Activated gamma-delta T cell (primary cell): ENCODE results near the gene ZNF423.

Experiments used
- DNase-seq: peaks from one replicate; lab custom pipeline; 2025; lab: John Stamatoyannopoulos, UW

Gene ZNF423

GRCh38 chr16:49556606-49557446 lies 299.1 kb downstream of the ZNF423 start:
- no peak for DNase-seq

- no peak for DNase-seq
These were observed 299.7 kb downstream of the ZNF423 start for GRCh38 chr16:49556249-49556605.

- DNase-seq, result no peak
These were observed 301.2 kb downstream of the ZNF423 start for GRCh38 chr16:49554681-49555080.

- DNase-seq, result no peak
These were observed 303.5 kb downstream of the ZNF423 start for GRCh38 chr16:49552313-49552928.

DNA sequence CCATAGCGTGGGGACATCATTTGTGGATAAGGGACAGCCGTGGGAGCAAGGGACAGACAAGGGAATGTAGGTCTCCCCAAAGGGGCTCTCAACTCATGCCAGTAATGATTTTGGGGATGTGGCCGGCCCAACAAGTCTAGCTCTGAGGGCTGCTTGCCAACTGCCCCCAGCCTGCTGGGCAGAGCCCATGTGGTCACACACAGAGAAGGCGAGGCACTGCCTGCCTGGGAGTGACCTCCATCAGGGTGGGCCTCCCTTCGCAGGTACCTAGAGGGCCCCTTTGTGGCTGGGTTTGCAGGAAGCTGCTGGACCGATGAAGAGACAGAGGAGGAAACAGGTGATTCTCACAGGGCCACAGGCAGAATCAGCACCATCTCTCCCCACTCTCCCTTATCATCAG lies 305.2 kb downstream of the ZNF423 start:
- DNase-seq, result no peak

DNA sequence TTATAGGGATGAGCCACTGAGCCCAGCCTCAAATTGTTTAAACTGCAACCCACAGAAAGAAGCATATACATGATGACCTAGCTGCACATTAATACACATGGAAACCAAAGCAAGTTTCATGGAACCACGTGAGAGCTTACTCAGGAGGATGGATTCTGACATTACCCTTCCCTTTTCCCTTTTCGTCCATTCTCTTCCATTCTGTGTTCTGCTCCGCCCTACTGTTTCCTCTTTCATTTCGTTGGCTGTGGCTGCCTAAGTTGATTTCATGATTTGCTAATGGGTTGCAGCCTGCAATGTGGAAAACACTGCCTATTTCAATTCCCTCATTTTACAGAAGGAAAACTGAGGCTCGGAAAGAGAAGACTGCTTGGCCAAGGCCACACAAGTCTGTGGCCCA lies 305.8 kb downstream of the ZNF423 start:
- no peak for DNase-seq

- DNase-seq, result no peak
These were observed 307.5 kb downstream of the ZNF423 start for GRCh38 chr16:49548325-49548970.

- DNase-seq, result no peak
These were observed 308.5 kb downstream of the ZNF423 start for GRCh38 chr16:49547448-49547847.

GRCh38 chr16:49546735-49547134 lies 309.2 kb downstream of the ZNF423 start:
- DNase-seq, result no peak

DNA sequence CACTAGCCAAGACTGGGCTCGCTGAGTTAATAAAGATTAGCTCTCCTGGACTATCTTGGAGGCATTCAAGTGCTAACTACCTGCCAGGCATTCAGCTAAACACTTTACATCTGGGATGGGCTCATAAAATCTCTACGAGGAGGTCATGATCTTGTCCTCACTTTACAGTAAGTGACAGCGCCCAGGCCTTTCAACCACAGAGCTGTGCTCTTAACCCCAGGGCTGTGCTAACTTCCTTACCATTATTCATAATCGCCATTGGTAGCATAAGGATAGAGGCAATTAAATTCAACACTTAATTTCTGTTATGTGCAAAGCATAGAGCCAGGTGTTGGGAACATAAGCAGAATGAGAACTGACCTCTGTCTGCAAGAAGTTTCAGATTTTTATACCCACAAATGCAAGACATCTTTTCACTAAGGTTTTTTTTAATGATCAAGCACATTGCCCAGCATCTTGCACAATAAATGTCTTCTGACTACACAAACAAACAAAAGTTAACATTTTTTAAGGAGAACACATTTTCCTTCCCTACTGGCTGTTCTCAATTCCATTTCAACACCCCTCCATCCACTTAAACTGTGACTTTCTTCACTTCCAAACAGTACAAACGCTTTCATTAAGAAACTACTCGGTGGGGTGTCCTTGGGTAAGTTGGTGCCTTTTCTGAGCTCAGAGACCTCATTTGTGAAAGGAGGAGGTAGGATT lies 310.0 kb downstream of the ZNF423 start:
- no peak for DNase-seq

GRCh38 chr16:49545243-49545642 lies 310.7 kb downstream of the ZNF423 start:
- DNase-seq, result no peak

DNA sequence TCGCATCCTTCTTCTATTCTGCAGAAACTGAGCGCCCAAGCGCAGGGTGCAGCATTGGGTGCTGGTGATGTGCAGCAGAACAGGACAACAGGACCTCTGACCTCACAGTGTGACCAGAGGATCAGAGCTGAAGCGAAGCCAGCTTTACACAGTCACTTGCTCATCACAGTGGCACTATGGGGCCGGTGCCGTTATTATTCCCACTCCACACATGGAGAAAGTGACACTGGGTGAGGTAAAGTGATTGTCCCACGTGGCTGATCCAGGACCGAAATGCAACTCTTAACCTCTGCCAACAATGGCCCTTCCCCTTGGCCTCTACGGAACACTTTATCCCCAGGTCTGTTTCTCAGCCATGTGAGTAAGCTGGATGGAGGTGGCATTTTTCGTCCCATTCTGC lies 311.1 kb downstream of the ZNF423 start:
- DNase-seq, result no peak

DNA sequence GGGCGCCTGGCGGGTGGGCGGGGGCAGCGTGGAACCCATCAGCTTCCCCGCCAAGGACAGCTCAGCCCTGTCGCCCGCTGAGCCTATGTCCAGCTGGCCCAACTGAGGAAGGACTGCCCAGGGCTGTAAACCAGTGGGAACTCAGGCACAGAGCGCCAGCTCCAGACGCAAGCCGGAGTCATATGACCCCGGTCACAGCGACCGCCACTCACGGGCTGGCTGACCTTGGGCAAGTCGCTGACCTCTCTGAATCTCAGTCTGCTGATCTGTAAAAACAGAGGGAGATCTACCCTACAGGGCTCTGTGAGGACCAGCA lies 312.3 kb downstream of the ZNF423 start:
- no peak for DNase-seq

DNA sequence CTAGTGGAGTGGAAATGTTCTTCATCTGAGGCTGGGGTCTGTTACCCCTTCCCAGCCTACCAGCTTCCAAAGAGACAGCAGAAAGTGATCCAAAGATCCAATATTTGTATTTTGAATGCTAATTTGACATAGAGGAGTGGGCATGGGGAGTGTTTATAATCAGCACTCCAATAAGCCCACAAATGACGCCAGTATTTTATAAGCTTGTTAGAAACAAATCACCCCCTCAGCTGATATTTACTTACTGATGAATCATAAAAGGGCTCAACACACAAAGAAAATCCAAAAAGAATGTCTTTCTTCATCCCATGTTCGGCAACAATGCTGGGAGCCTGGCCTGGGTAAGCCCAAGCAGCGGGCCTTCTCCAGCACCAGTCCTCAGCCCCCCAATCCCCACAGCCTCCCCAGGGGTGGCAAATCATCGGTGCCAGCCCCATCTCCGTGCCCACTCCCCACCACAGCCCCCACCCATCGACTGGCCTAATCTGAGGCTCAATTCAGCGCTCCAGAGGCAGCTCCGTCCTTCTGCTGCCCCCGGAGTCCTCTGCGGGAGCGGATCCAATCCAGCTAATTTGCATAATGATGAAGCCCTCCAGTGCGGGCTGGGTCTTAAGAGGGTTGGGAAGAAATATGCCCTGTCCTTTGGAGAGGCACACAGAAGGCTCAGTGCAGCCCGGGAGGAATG lies 312.8 kb downstream of the ZNF423 start:
- no peak for DNase-seq

- no peak for DNase-seq
These were observed 313.5 kb downstream of the ZNF423 start for GRCh38 chr16:49542391-49542891.

- DNase-seq, result no peak
These were observed 315.1 kb downstream of the ZNF423 start for GRCh38 chr16:49540836-49541235.

- DNase-seq, result no peak
These were observed 316.2 kb downstream of the ZNF423 start for GRCh38 chr16:49539758-49540157.

GRCh38 chr16:49537924-49538459 lies 317.9 kb downstream of the ZNF423 start:
- no peak for DNase-seq

DNA sequence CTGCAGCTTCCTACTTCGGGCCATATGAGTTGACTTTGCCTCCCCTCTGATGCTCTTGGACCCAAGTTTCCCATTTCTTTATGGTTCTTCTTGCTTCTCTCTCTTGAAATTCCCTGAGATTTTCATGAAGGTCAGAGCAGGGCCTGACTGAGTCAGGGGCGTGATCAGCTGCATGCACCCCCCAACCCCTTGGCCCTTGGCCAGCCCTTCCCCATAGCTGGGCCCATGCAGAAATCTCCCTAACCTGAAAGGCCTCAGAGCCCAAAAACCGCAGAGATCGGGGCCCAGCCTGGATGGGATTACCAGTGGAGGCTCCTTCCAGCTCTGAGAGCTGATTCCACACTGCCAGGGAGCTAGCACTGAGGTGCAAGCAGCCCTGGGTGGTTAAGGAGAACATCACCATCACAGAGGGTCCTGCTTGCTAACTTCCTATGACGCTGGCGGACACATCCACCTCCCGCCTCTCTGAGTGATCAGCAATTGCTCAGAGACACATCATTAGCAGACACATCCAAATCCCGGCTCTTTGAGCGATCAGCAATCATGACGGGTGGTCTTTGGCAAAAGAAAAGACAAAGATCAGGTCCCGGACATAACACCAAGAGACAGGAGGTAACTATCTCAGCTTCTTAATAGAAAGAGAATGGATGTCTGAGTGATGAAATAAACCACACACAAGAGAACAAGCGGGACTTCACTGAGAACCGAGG lies 320.9 kb downstream of the ZNF423 start:
- no peak for DNase-seq

DNA sequence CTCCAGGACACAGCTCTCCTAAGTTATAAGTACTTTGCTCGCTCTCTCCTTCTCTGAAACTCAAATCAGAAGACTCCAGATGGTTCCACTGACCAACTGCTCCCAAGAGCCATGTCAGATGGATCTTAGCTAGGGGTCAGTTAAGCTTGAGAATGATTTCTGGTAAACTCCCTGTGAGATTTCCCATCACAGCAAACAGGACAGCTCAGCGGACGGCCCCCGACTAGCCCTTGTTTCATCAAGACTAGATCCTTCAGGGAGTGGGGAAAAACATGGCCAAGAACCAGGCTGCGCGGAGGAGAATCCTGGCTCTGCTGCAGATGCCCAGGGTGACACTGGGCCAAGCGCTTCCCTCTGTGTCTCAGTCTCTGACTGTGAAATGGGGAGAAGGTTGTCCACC lies 322.5 kb downstream of the ZNF423 start:
- no peak for DNase-seq

- no peak for DNase-seq
These were observed 323.0 kb downstream of the ZNF423 start for GRCh38 chr16:49532873-49533272.
